ENCODE measurements around the gene TEX29.

TEX29 gene

GRCh38 chr13:111322001-111322915 lies 1.8 kb downstream of the TEX29 start:
- no peaks in the 10 kb centered on the region for H3K9me3 ChIP-seq (ENCODE audit: control insufficient read depth in 2 of 2, low read length in 2 of 2)
- no peak overlapping the region for H3K4me3 ChIP-seq (ENCODE audit: low read length in 2 of 2)
- H3K27me3 ChIP-seq (ENCODE audit: control insufficient read depth in 1 of 2, insufficient read depth in 2 of 2, low read length in 2 of 2), result no peaks in the 10 kb centered on the region
- no peaks in the 10 kb centered on the region for H3K4me1 ChIP-seq (ENCODE audit: control insufficient read depth, insufficient read depth, low read length)
- H3K36me3 ChIP-seq (ENCODE audit: control insufficient read depth in 2 of 2, insufficient read depth in 2 of 2, low read length in 2 of 2), result no peaks in the 10 kb centered on the region
- no peak overlapping the region for H3K27ac ChIP-seq (ENCODE audit: low read length)
- H3K9ac ChIP-seq (ENCODE audit: low read length in 2 of 2), result no peak overlapping the region

- Histone ChIP-seq H3K4me1 (ENCODE audit: control insufficient read depth, insufficient read depth, low read length) (no peaks in the 10 kb centered on the region), H3K9me3 (ENCODE audit: control insufficient read depth in 2 of 2, low read length in 2 of 2) (no peaks in the 10 kb centered on the region), H3K27me3 (ENCODE audit: control insufficient read depth in 1 of 2, insufficient read depth in 2 of 2, low read length in 2 of 2) (no peaks in the 10 kb centered on the region), H3K36me3 (ENCODE audit: control insufficient read depth in 2 of 2, insufficient read depth in 2 of 2, low read length in 2 of 2) (no peaks in the 10 kb centered on the region), H3K27ac (ENCODE audit: low read length) (no peak overlapping the region), H3K4me3 (ENCODE audit: low read length in 2 of 2) (no peak overlapping the region), H3K9ac (ENCODE audit: low read length in 2 of 2) (no peak overlapping the region)
Measured at GRCh38 chr13:111322916-111323331, 2.5 kb downstream of the TEX29 start.

- no peaks in the 10 kb centered on the region for H3K4me1 ChIP-seq (ENCODE audit: control insufficient read depth, insufficient read depth, low read length)
- H3K27me3 ChIP-seq (ENCODE audit: control insufficient read depth in 1 of 2, insufficient read depth in 2 of 2, low read length in 2 of 2), result no peaks in the 10 kb centered on the region
- H3K36me3 ChIP-seq (ENCODE audit: control insufficient read depth in 2 of 2, insufficient read depth in 2 of 2, low read length in 2 of 2), result no peaks in the 10 kb centered on the region
- H3K9ac ChIP-seq (ENCODE audit: low read length in 2 of 2), result no peak overlapping the region
- H3K27ac ChIP-seq (ENCODE audit: low read length), result no peak overlapping the region
- H3K4me3 ChIP-seq (ENCODE audit: low read length in 2 of 2), result no peak overlapping the region
- H3K9me3 ChIP-seq (ENCODE audit: control insufficient read depth in 2 of 2, low read length in 2 of 2), result no peaks in the 10 kb centered on the region
Measured at GRCh38 chr13:111323549-111323948, 3.1 kb downstream of the TEX29 start.

DNA sequence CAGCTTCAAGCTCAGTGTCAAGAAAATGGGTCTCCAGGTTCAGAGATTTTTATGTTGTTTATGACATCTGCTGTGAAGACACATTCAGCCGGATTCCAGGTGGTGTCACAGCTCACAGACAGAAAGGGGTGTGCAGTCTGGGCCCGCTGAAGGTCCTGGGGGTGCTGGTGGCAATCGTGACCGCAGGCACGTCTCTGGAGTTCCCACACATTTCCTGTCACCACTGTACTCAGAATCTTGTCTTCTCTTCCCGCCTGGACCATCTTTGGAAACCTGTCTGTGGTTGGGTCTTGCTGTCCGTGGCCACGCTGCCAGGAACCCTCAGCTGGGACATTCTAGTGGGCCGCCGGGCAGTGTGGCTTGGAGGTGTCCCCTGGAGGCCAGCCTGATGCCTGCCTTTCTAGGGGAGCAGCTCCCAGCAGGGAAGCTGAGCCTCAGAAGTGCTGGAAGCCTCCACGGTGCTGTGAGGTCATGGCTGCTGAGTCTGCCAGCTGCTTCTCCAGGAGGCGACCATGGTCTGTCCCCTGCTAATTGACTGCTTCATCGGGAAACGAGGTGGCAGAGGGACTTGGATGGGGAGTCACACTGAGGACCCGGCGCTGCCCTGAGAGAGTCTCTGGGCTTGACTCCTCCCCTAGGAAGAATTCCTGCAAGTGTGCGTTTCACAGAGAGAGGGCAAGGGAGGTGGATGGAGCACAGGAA lies 3.7 kb downstream of the TEX29 start:
- Histone ChIP-seq H3K4me1 (ENCODE audit: control insufficient read depth, insufficient read depth, low read length) (no peaks in the 10 kb centered on the region), H3K9ac (ENCODE audit: low read length in 2 of 2) (no peak overlapping the region), H3K36me3 (ENCODE audit: control insufficient read depth in 2 of 2, insufficient read depth in 2 of 2, low read length in 2 of 2) (no peaks in the 10 kb centered on the region), H3K4me3 (ENCODE audit: low read length in 2 of 2) (no peak overlapping the region), H3K27ac (ENCODE audit: low read length) (no peak overlapping the region), H3K27me3 (ENCODE audit: control insufficient read depth in 1 of 2, insufficient read depth in 2 of 2, low read length in 2 of 2) (no peaks in the 10 kb centered on the region), H3K9me3 (ENCODE audit: control insufficient read depth in 2 of 2, low read length in 2 of 2) (no peaks in the 10 kb centered on the region)

DNA sequence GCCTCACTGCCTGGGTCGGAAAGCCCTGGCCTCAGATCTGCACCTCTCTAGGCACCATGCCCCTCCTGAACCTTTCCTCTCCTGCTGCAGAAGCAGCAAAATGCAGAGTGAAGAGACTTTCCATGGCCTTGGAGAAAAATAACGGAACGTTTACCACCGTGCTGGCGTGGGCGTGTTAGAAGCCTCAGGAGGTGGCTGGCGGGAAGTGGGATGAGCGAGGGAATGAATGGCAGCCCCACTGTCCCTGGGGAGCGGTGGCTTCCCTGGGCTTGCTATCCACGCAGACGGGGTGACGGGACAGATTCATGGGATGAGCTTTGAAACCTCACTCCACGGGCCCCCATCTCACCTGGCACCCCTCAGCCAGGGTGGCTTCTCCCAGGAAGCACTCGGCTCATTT lies 4.3 kb downstream of the TEX29 start:
- Histone ChIP-seq H3K27ac (ENCODE audit: low read length) (no peak overlapping the region), H3K4me3 (ENCODE audit: low read length in 2 of 2) (no peak overlapping the region), H3K9me3 (ENCODE audit: control insufficient read depth in 2 of 2, low read length in 2 of 2) (no peaks in the 10 kb centered on the region), H3K4me1 (ENCODE audit: control insufficient read depth, insufficient read depth, low read length) (no peaks in the 10 kb centered on the region), H3K27me3 (ENCODE audit: control insufficient read depth in 1 of 2, insufficient read depth in 2 of 2, low read length in 2 of 2) (no peaks in the 10 kb centered on the region), H3K9ac (ENCODE audit: low read length in 2 of 2) (no peak overlapping the region), H3K36me3 (ENCODE audit: control insufficient read depth in 2 of 2, insufficient read depth in 2 of 2, low read length in 2 of 2) (no peaks in the 10 kb centered on the region)

GRCh38 chr13:111325146-111325890 lies 4.9 kb downstream of the TEX29 start:
- H3K27me3 ChIP-seq (ENCODE audit: control insufficient read depth in 1 of 2, insufficient read depth in 2 of 2, low read length in 2 of 2), result no peaks in the 10 kb centered on the region
- H3K4me3 ChIP-seq (ENCODE audit: low read length in 2 of 2), result no peak overlapping the region
- H3K27ac ChIP-seq (ENCODE audit: low read length), result no peak overlapping the region
- H3K4me1 ChIP-seq (ENCODE audit: control insufficient read depth, insufficient read depth, low read length), result no peaks in the 10 kb centered on the region
- no peaks in the 10 kb centered on the region for H3K36me3 ChIP-seq (ENCODE audit: control insufficient read depth in 2 of 2, insufficient read depth in 2 of 2, low read length in 2 of 2)
- no peaks in the 10 kb centered on the region for H3K9me3 ChIP-seq (ENCODE audit: control insufficient read depth in 2 of 2, low read length in 2 of 2)
- no peak overlapping the region for H3K9ac ChIP-seq (ENCODE audit: low read length in 2 of 2)

DNA sequence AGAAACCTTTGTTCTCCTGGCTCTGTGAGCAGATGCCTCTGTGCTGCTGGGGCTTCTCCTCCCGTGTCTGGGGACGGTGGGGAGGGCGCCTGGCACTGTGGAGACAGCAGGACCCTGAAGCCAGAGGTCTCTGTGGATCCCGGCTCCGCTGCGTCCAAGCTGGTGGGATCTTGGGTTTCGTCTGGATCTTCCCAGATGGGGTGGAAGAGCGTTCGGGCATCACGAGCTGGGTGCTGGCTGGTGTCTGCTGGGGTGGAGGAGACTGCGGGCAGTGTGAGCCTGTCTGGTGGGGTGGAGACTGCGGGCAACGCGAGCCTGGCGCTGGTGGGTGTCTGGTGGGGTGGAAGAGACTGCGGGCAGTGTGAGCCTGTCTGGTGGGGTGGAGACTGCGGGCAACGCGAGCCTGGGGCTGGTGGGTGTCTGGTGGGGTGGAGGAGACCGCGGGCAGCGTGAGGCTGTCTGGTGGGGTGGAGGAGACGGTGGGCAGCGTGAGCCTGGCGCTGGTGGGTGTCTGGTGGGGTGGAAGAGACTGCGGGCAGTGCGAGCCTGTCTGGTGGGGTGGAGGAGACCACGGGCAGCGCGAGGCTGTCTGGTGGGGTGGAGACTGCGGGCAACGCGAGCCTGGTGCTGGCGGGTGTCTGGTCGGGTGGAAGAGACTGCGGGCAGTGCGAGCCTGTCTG lies 5.6 kb downstream of the TEX29 start:
- Histone ChIP-seq H3K9ac (ENCODE audit: low read length in 2 of 2) (no peak overlapping the region), H3K27ac (ENCODE audit: low read length) (no peak overlapping the region), H3K27me3 (ENCODE audit: control insufficient read depth in 1 of 2, insufficient read depth in 2 of 2, low read length in 2 of 2) (no peaks in the 10 kb centered on the region), H3K4me3 (ENCODE audit: low read length in 2 of 2) (no peak overlapping the region), H3K9me3 (ENCODE audit: control insufficient read depth in 2 of 2, low read length in 2 of 2) (no peaks in the 10 kb centered on the region), H3K4me1 (ENCODE audit: control insufficient read depth, insufficient read depth, low read length) (no peaks in the 10 kb centered on the region), H3K36me3 (ENCODE audit: control insufficient read depth in 2 of 2, insufficient read depth in 2 of 2, low read length in 2 of 2) (no peaks in the 10 kb centered on the region)

DNA sequence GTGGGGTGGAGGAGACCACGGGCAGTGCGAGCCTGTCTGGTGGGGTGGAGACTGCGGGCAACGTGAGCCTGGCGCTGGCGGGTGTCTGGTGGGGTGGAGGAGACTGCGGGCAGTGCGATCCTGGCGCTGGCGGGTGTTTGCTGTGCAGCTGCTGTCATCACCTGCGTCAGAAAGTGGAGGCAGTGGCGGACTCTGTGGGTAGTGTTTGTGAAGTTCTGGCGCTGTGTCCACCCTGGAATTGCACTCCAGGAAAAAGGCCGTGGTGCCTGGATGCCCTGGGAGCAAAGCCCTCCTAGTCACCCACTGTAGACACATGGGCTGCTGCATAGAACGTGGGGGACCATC lies 6.2 kb downstream of the TEX29 start:
- Histone ChIP-seq H3K36me3 (ENCODE audit: control insufficient read depth in 2 of 2, insufficient read depth in 2 of 2, low read length in 2 of 2) (no peaks in the 10 kb centered on the region), H3K9ac (ENCODE audit: low read length in 2 of 2) (no peak overlapping the region), H3K9me3 (ENCODE audit: control insufficient read depth in 2 of 2, low read length in 2 of 2) (no peaks in the 10 kb centered on the region), H3K4me1 (ENCODE audit: control insufficient read depth, insufficient read depth, low read length) (no peaks in the 10 kb centered on the region), H3K4me3 (ENCODE audit: low read length in 2 of 2) (no peak overlapping the region), H3K27ac (ENCODE audit: low read length) (no peak overlapping the region), H3K27me3 (ENCODE audit: control insufficient read depth in 1 of 2, insufficient read depth in 2 of 2, low read length in 2 of 2) (no peaks in the 10 kb centered on the region)

- no peak overlapping the region for H3K9ac ChIP-seq (ENCODE audit: low read length in 2 of 2)
- H3K27me3 ChIP-seq (ENCODE audit: control insufficient read depth in 1 of 2, insufficient read depth in 2 of 2, low read length in 2 of 2), result no peaks in the 10 kb centered on the region
- H3K4me1 ChIP-seq (ENCODE audit: control insufficient read depth, insufficient read depth, low read length), result no peaks in the 10 kb centered on the region
- H3K4me3 ChIP-seq (ENCODE audit: low read length in 2 of 2), result no peak overlapping the region
- no peak overlapping the region for H3K27ac ChIP-seq (ENCODE audit: low read length)
- no peaks in the 10 kb centered on the region for H3K36me3 ChIP-seq (ENCODE audit: control insufficient read depth in 2 of 2, insufficient read depth in 2 of 2, low read length in 2 of 2)
- no peaks in the 10 kb centered on the region for H3K9me3 ChIP-seq (ENCODE audit: control insufficient read depth in 2 of 2, low read length in 2 of 2)
Measured at GRCh38 chr13:111326981-111327642, 6.7 kb downstream of the TEX29 start.
